H1 (cell line): ENCODE data around the gene KCTD19. TPM values are rescaled to one million over a fixed set of nuclear protein-coding genes. Genes with fewer than 3 reads are reported as not detected.

Experiments used
- CTCF ChIA-PET: fragments of 300-600 bp; sonication (Branson Sonifier 250); formaldehyde crosslinking; loops from one replicate; lab custom pipeline; 2021; ENCODE audit not compliant: partially characterized antibody; lab: Charles Lee
- POLR2A ChIA-PET: fragments of 300-600 bp; sonication (Branson Sonifier 250); formaldehyde crosslinking; loops from one replicate; lab custom pipeline; 2021; ENCODE audit warnings: inconsistent platforms; ENCODE audit not compliant: partially characterized antibody; lab: Charles Lee
- DNase-seq, 2 experiments: peaks; one replicate each; pipeline versions ENCODE4 v3.0.0 to v3.0.0-alpha.2; 2010 to 2022; ENCODE audit warnings: low spot score in 2 of 2, low read depth in 1 of 2, mixed read lengths in 1 of 2
- FAIRE-seq: peaks from 2 replicates; lab custom pipeline; 2011; peaks lifted over from hg19 to GRCh38; lab: Jason Lieb, UNC
- H2AFZ ChIP-seq: 2 replicates; pipeline ENCODE4 v1.8.1; 2012; ENCODE audit warnings: low read length, inconsistent platforms
- H2AK5ac ChIP-seq: 2 replicates; pipeline ENCODE4 v1.6.1; 2013; ENCODE audit warnings: low read depth, low read length
- H2BK120ac ChIP-seq: replicated peaks from 2 replicates; pipeline ENCODE3; 2013; ENCODE audit warnings: low read depth, low read length, inconsistent platforms
- H2BK12ac ChIP-seq: 2 replicates; pipeline ENCODE4 v1.6.1; 2013; ENCODE audit warnings: low read depth, low read length
- H2BK15ac ChIP-seq: 2 replicates; pipeline ENCODE4 v1.6.1; 2013; ENCODE audit warnings: low read length
- H2BK20ac ChIP-seq: 2 replicates; pipeline ENCODE4 v1.6.1; 2013; ENCODE audit warnings: low read length
- H2BK5ac ChIP-seq: 2 replicates; pipeline ENCODE4 v1.6.1; 2013; ENCODE audit warnings: low read depth, low read length
- H3K14ac ChIP-seq: 2 replicates; pipeline ENCODE4 v1.6.1; 2013; ENCODE audit warnings: inconsistent platforms; ENCODE audit not compliant: insufficient read length
- H3K18ac ChIP-seq: 2 replicates; pipeline ENCODE4 v1.6.1; 2013; ENCODE audit warnings: low read length; ENCODE audit errors: extremely low read depth
- H3K23ac ChIP-seq: 2 replicates; pipeline ENCODE4 v1.6.1; 2013; ENCODE audit warnings: inconsistent platforms; ENCODE audit not compliant: insufficient read length
- H3K23me2 ChIP-seq: 2 replicates; pipeline ENCODE4 v1.6.1; 2013; ENCODE audit warnings: low read depth, low read length
- H3K27ac ChIP-seq: 2 replicates; pipeline ENCODE4 v1.6.1; 2011; ENCODE audit warnings: low read depth, low read length, inconsistent platforms
- H3K27me3 ChIP-seq, 4 experiments: replicated peaks in 1 of 4; 1 replicate in 1 of 4; 2 replicates in 3 of 4; pipeline versions ENCODE4 v1.6.1 to v1.8.1; 2011 to 2013; ENCODE audit warnings: low read length in 3 of 4, mild to moderate bottlenecking in 3 of 4, inconsistent platforms in 2 of 4, mixed read lengths in 2 of 4, moderate library complexity in 1 of 4; ENCODE audit not compliant: control insufficient read depth in 3 of 4, insufficient read depth in 3 of 4; ENCODE audit errors: extremely low read depth in 1 of 4
- H3K36me3 ChIP-seq, 4 experiments: 2 replicates each; pipeline versions ENCODE4 v1.6.1 to v1.8.1; 2011 to 2013; ENCODE audit warnings: mild to moderate bottlenecking in 4 of 4, low read length in 3 of 4, moderate library complexity in 2 of 4, control low read depth in 1 of 4, inconsistent platforms in 1 of 4; ENCODE audit not compliant: insufficient read depth in 4 of 4, control insufficient read depth in 2 of 4
- H3K4ac ChIP-seq: replicated peaks from 2 replicates; pipeline ENCODE3; 2013; ENCODE audit warnings: low read length, low read depth, mixed read lengths, inconsistent platforms; ENCODE audit not compliant: insufficient read length
- H3K4me1 ChIP-seq, 4 experiments: replicated peaks in 1 of 4; 1 replicate in 1 of 4; 2 replicates in 3 of 4; pipeline versions ENCODE4 v1.6.1 to v1.8.1; 2011 to 2013; ENCODE audit warnings: low read length in 3 of 4, inconsistent platforms in 2 of 4, mixed read lengths in 1 of 4; ENCODE audit not compliant: insufficient read depth in 4 of 4, control insufficient read depth in 3 of 4
- H3K4me2 ChIP-seq, 2 experiments: 2 replicates each; pipeline versions ENCODE4 v1.6.1 to v1.8.1; 2011 to 2013; ENCODE audit warnings: low read depth in 2 of 2, low read length in 2 of 2, control low read depth in 1 of 2, inconsistent platforms in 1 of 2, mild to moderate bottlenecking in 1 of 2; ENCODE audit not compliant: insufficient read depth in 1 of 2
- H3K4me3 ChIP-seq, 4 experiments: fragments of 200-600, 300-600 bp in 1 of 4; sonication (generic), shearing (Covaris generic), sonication (Bioruptor Twin) in 1 of 4; 2 replicates each; pipeline versions ENCODE4 v1.5.1 to v1.8.1; 2011 to 2016; ENCODE audit warnings: low read length in 4 of 4, low read depth in 3 of 4, control low read depth in 2 of 4, inconsistent platforms in 2 of 4, mild to moderate bottlenecking in 2 of 4, mixed read lengths in 1 of 4, moderate library complexity in 1 of 4; ENCODE audit not compliant: insufficient read depth in 2 of 4; ENCODE audit errors: extremely low read depth in 1 of 4
- H3K56ac ChIP-seq: replicated peaks from 2 replicates; pipeline ENCODE3; 2013; ENCODE audit warnings: low read depth, mild to moderate bottlenecking, mixed read lengths, low read length, inconsistent platforms; ENCODE audit not compliant: insufficient read length
- H3K79me1 ChIP-seq: 2 replicates; pipeline ENCODE4 v1.6.1; 2013; ENCODE audit warnings: low read depth, low read length, control low read depth
- H3K79me2 ChIP-seq, 2 experiments: 2 replicates each; pipeline versions ENCODE4 v1.6.1 to v1.8.1; 2012 to 2013; ENCODE audit warnings: low read length in 2 of 2, mild to moderate bottlenecking in 2 of 2, inconsistent platforms in 1 of 2; ENCODE audit not compliant: insufficient read depth in 2 of 2, control insufficient read depth in 1 of 2
- H3K9ac ChIP-seq, 4 experiments: replicated peaks in 1 of 4; 1 replicate in 1 of 4; 2 replicates in 3 of 4; pipeline versions ENCODE4 v1.6.1 to v1.8.1; 2011 to 2013; ENCODE audit warnings: low read depth in 3 of 4, low read length in 3 of 4, control low read depth in 2 of 4, mild to moderate bottlenecking in 2 of 4, moderate library complexity in 2 of 4, inconsistent platforms in 1 of 4; ENCODE audit errors: extremely low read depth in 1 of 4
- H3K9me3 ChIP-seq, 2 experiments: 2 replicates each; pipeline versions ENCODE4 v1.6.1 to v1.8.1; 2012 to 2013; ENCODE audit warnings: mild to moderate bottlenecking in 2 of 2, moderate library complexity in 2 of 2, control low read depth in 1 of 2, inconsistent platforms in 1 of 2, low read depth in 1 of 2, low read length in 1 of 2, mixed read lengths in 1 of 2; ENCODE audit not compliant: insufficient read depth in 2 of 2
- H4K20me1 ChIP-seq, 2 experiments: replicated peaks in 1 of 2; 2 replicates each; pipeline versions ENCODE3 to v1.8.1; 2011 to 2013; ENCODE audit warnings: inconsistent platforms in 2 of 2, low read length in 2 of 2, mild to moderate bottlenecking in 1 of 2; ENCODE audit not compliant: insufficient read depth in 2 of 2, control insufficient read depth in 1 of 2
- H4K5ac ChIP-seq: 2 replicates; pipeline ENCODE4 v1.6.1; 2013; ENCODE audit warnings: low read length, low read depth, mixed read lengths, inconsistent platforms; ENCODE audit not compliant: insufficient read length
- H4K8ac ChIP-seq: 2 replicates; pipeline ENCODE4 v1.8.0; 2013; ENCODE audit warnings: mild to moderate bottlenecking, moderate library complexity, low read length, inconsistent platforms; ENCODE audit not compliant: insufficient read depth; ENCODE audit errors: extremely low read depth
- H4K91ac ChIP-seq: replicated peaks from 2 replicates; pipeline ENCODE3; 2013; ENCODE audit warnings: low read length, mixed read lengths, inconsistent platforms; ENCODE audit not compliant: insufficient read length
- CHD2 ChIP-seq: IDR thresholded peaks from 2 replicates; pipeline ENCODE4 v1.6.1; 2012; ENCODE audit warnings: low read length, improper control_type of control experiment
- EGR1 ChIP-seq: IDR thresholded peaks from 2 replicates; pipeline ENCODE4 v1.6.1; 2011; ENCODE audit warnings: low read depth, low read length, borderline replicate concordance
- PHF8 ChIP-seq: fragments of 200-600 bp; sonication (generic); conservative IDR thresholded peaks from 2 replicates; pipeline ENCODE4 v1.7.1; 2012; ENCODE audit warnings: low read depth, mild to moderate bottlenecking, inconsistent platforms, low read length, moderate library complexity
- RAD21 ChIP-seq, 2 experiments: IDR thresholded peaks in 1 of 2; conservative IDR thresholded peaks in 1 of 2; 2 replicates each; pipeline ENCODE4 v1.6.1; 2011; ENCODE audit warnings: low read depth in 2 of 2, low read length in 2 of 2, improper control_type of control experiment in 1 of 2, inconsistent platforms in 1 of 2, mild to moderate bottlenecking in 1 of 2, moderate library complexity in 1 of 2
- TAF1 ChIP-seq: IDR thresholded peaks from 2 replicates; pipeline ENCODE4 v1.6.1; 2011; ENCODE audit warnings: mild to moderate bottlenecking, low read depth, low read length
- ZNF274 ChIP-seq: IDR thresholded peaks from 2 replicates; pipeline ENCODE4 v1.7.0; 2012; ENCODE audit warnings: low read length, borderline replicate concordance; ENCODE audit errors: extremely low read depth
- WGBS, 2 experiments: shearing (Covaris generic) in 1 of 2; methylation state at CpG; one replicate each; pipeline versions ENCODE4 v1.1.6 to v1.1.7; 2013 to 2015; ENCODE audit warnings: low lambda C conversion rate in 2 of 2, mixed read lengths in 2 of 2, inconsistent platforms in 1 of 2, low coverage in 1 of 2, missing lambda C conversion rate in 1 of 2; ENCODE audit not compliant: insufficient replicate concordance in 2 of 2, insufficient coverage in 1 of 2, insufficient read length in 1 of 2; ENCODE audit errors: extremely low coverage in 1 of 2, missing lambda C conversion rate in 1 of 2; 5-methylcytosine and 5-hydroxymethylcytosine counted together
- polyA plus RNA-seq, 7 experiments: library from polyadenylated mRNA; depleted of rRNA in 3 of 7; stranded (reverse) in 5 of 7; unstranded in 2 of 7; fragments of >200 nt in 5 of 7; fragments of 200-250 nt in 2 of 7; gene quantifications; 1 replicate in 5 of 7; 2 replicates in 1 of 7; 4 replicates in 1 of 7; pipeline versions ENCODE4 v1.2.1 to v1.2.3, GENCODE V29; 2011 to 2013; ENCODE audit warnings: missing spikeins in 2 of 7, mixed read lengths in 2 of 7
- total RNA-seq: library from RNA; stranded (reverse); fragmentation: NEBNext Ultra II Directional; extraction: Animal tissue kit (Norgen Biotek cat#: 25700); gene quantifications from 2 replicates; pipeline ENCODE4 v1.2.1, GENCODE V29; 2021
- TF ChIP-seq, protein P1 (sequence below), 3 experiments: IDR thresholded peaks; 1 replicate in 2 of 3; 2 replicates in 1 of 3; pipeline versions ENCODE4 v1.5.1 to v1.6.1; 2011; ENCODE audit warnings: low read length in 3 of 3, mild to moderate bottlenecking in 3 of 3, inconsistent platforms in 2 of 3, low read depth in 1 of 3, moderate library complexity in 1 of 3; ENCODE audit not compliant: insufficient read depth in 1 of 3; ENCODE audit errors: control extremely low read depth in 1 of 3
- TF ChIP-seq, protein P2 (sequence below): IDR thresholded peaks from 2 replicates; pipeline ENCODE4 v1.6.1; 2012; ENCODE audit warnings: inconsistent platforms

Gene KCTD19
- total and polyA plus RNA-seq, 2 of the 8 experiments (the other 6 are each of a cell fraction or from before 2014, with no cell fraction given): 0.06 to 0.24 TPM

DNA sequence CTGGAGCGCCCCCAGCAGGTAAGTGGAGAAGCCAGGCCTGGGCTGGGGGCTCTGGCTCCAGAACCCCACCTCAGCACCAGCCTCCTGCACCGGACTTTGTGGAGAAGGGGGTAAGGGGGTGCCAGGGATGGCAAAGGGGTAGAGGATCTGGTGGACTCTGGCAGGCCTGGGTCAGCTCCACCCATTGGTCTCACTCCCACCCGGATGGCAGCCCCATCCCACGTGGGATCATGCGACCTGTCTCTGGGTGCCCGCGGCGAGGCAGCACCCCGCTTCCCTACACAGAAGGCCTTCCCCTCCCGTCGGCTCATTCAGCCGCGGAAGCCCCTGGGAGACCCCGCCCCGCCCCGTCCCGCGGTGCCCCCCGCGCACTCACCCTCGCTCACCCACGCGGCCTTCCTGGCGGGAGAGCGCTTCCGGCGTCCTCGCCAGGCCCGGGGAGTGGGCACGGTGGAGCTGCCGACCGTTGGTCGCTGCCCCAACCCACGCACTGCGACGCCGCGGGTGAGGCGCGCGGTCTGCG lies 47.7 kb downstream of the KCTD19 start:
- H3K56ac ChIP-seq: peak overlapping the region; percentile 43
- WGBS, 2 experiments: 0% methylated on average over 5 of the region's 42 CpGs; no CpG with 5 or more reads in 1 of the 2 experiments
- POLR2A ChIA-PET: interaction anchor here (0.9 to 1.2 kb wide), 2 partner anchors 13 to 32 kb away, joined by 4 read pairs; no protein-coding TSS in a partner anchor

More for the DNA sequence above, 47.7 kb downstream of the KCTD19 start:
- TF ChIP-seq EGR1: no peak
- TF ChIP-seq, protein P1, sequence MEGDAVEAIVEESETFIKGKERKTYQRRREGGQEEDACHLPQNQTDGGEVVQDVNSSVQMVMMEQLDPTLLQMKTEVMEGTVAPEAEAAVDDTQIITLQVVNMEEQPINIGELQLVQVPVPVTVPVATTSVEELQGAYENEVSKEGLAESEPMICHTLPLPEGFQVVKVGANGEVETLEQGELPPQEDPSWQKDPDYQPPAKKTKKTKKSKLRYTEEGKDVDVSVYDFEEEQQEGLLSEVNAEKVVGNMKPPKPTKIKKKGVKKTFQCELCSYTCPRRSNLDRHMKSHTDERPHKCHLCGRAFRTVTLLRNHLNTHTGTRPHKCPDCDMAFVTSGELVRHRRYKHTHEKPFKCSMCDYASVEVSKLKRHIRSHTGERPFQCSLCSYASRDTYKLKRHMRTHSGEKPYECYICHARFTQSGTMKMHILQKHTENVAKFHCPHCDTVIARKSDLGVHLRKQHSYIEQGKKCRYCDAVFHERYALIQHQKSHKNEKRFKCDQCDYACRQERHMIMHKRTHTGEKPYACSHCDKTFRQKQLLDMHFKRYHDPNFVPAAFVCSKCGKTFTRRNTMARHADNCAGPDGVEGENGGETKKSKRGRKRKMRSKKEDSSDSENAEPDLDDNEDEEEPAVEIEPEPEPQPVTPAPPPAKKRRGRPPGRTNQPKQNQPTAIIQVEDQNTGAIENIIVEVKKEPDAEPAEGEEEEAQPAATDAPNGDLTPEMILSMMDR (IDR thresholded peaks at IDR 0.05; ENCODE audit: control extremely low read depth in 1 of 3, insufficient read depth in 1 of 3, low read depth in 1 of 3, low read length in 3 of 3): peak in 2 of 3 experiments; percentile 59 to 67; a peak in 3 of 4 replicates
- TF ChIP-seq ZNF274: no peak
- TF ChIP-seq PHF8: peak; percentile 40; the same call in 1 of the 2 replicates
- TF ChIP-seq TAF1: peak; percentile 3; the same call in 1 of the 2 replicates
- TF ChIP-seq RAD21 (IDR thresholded peaks at IDR 0.05 in 1 of 2, conservative IDR thresholded peaks at IDR 0.05 in 1 of 2; ENCODE audit: low read depth in 2 of 2, low read length in 2 of 2): peak in 1 of 2 experiments; percentile 44; a peak in 3 of 4 replicates
- TF ChIP-seq CHD2: no peak
- TF ChIP-seq, protein P2, sequence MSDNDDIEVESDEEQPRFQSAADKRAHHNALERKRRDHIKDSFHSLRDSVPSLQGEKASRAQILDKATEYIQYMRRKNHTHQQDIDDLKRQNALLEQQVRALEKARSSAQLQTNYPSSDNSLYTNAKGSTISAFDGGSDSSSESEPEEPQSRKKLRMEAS: peak; percentile 67
- DNase-seq (peak in 1 of 2 experiments; percentile 74), FAIRE-seq (no peak)
- CTCF ChIA-PET: interaction anchor here (0.8 to 3.1 kb wide), 17 partner anchors 8 to 196 kb away, joined by 3 to 27 read pairs (median 4); no protein-coding TSS in a partner anchor
- H3K27me3 ChIP-seq: peaks cover 0 to 15% (median 12%) of the 10 kb centered on the region in 4 experiments; a peak in 5 of 7 replicates
- H2BK120ac ChIP-seq: no peak overlapping the region
- H2AFZ ChIP-seq: peak overlapping the region; percentile 28; the same call in 1 of the 2 replicates
- no peak overlapping the region for H3K9ac ChIP-seq
- H3K27ac ChIP-seq: no peak overlapping the region
- H4K20me1 ChIP-seq: no peaks in the 10 kb centered on the region
- peak overlapping the region; percentile 40 to 91 for H3K4me2 ChIP-seq
- H3K79me1 ChIP-seq: no peaks in the 10 kb centered on the region
- no peak overlapping the region for H2BK12ac ChIP-seq
- no peak overlapping the region for H4K91ac ChIP-seq
- H2BK15ac ChIP-seq: no peak overlapping the region
- H2AK5ac ChIP-seq: no peak overlapping the region
- peak overlapping the region; percentile 83; the same call in 1 of the 2 replicates for H3K18ac ChIP-seq
- peak overlapping the region; percentile 37 to 70 (median 44) for H3K4me3 ChIP-seq
- no peak overlapping the region for H3K14ac ChIP-seq
- no peaks in the 10 kb centered on the region for H3K36me3 ChIP-seq
- no peak overlapping the region for H2BK5ac ChIP-seq
- H4K8ac ChIP-seq: no peak overlapping the region; the same call in 1 of the 2 replicates
- H2BK20ac ChIP-seq: no peak overlapping the region
- H3K23ac ChIP-seq: no peak overlapping the region
- no peaks in the 10 kb centered on the region for H3K4me1 ChIP-seq
- H3K23me2 ChIP-seq: peaks cover 4% of the 10 kb centered on the region; the same call in 1 of the 2 replicates
- H3K4ac ChIP-seq: peak overlapping the region; percentile 14
- no peak overlapping the region for H4K5ac ChIP-seq
- H3K79me2 ChIP-seq: no peaks in the 10 kb centered on the region
- H3K9me3 ChIP-seq: no peaks in the 10 kb centered on the region
